ENCODE measurements around the gene SDC3.
"Not testable (repeated sequence)": the region's sequence is repeated elsewhere in the genome, so short reads cannot be mapped to it uniquely, and the experiment has no call there.

Gene SDC3

GRCh38 chr1:30872033-30872947 lies 36.3 kb downstream of the SDC3 start:
- FAIRE-seq: no peak

- FAIRE-seq: no peak
These were observed 37.2 kb downstream of the SDC3 start for GRCh38 chr1:30871276-30871871.

- FAIRE-seq: no peak
These were observed 37.9 kb downstream of the SDC3 start for GRCh38 chr1:30870656-30871055.

GRCh38 chr1:30870035-30870434 lies 38.5 kb downstream of the SDC3 start:
- no peak for FAIRE-seq

GRCh38 chr1:30868833-30869435 lies 39.6 kb downstream of the SDC3 start:
- FAIRE-seq: no peak

- not testable (repeated sequence) for FAIRE-seq
These were observed 40.5 kb downstream of the SDC3 start for GRCh38 chr1:30868057-30868456.

- FAIRE-seq: no peak
These were observed 41.0 kb downstream of the SDC3 start for GRCh38 chr1:30867537-30867936.

GRCh38 chr1:30866594-30866993 lies 42.0 kb downstream of the SDC3 start:
- no peak for FAIRE-seq

- FAIRE-seq: no peak
These were observed 43.9 kb downstream of the SDC3 start for GRCh38 chr1:30864681-30865080.

- no peak for FAIRE-seq
These were observed 44.5 kb downstream of the SDC3 start for GRCh38 chr1:30863858-30864604.

- FAIRE-seq: no peak
These were observed 48.3 kb downstream of the SDC3 start for GRCh38 chr1:30860320-30860652.

- FAIRE-seq: no peak
These were observed 50.6 kb downstream of the SDC3 start for GRCh38 chr1:30857964-30858363.

GRCh38 chr1:30857062-30857461 lies 51.5 kb downstream of the SDC3 start:
- no peak for FAIRE-seq

- no peak for FAIRE-seq
These were observed 52.2 kb downstream of the SDC3 start for GRCh38 chr1:30856260-30856790.

- no peak for FAIRE-seq
These were observed 52.8 kb downstream of the SDC3 start for GRCh38 chr1:30855686-30856259.

- FAIRE-seq: no peak
These were observed 55.2 kb downstream of the SDC3 start for GRCh38 chr1:30853350-30853749.

- FAIRE-seq: no peak
These were observed 56.5 kb downstream of the SDC3 start for GRCh38 chr1:30852026-30852425.

- FAIRE-seq: no peak
These were observed 57.3 kb downstream of the SDC3 start for GRCh38 chr1:30851286-30851685.

GRCh38 chr1:30850607-30851006 lies 58.0 kb downstream of the SDC3 start:
- FAIRE-seq: no peak

- no peak for FAIRE-seq
These were observed 60.4 kb downstream of the SDC3 start for GRCh38 chr1:30848130-30848529.

- FAIRE-seq: no peak
These were observed 61.1 kb downstream of the SDC3 start for GRCh38 chr1:30847358-30847972.

- FAIRE-seq: no peak
These were observed 62.0 kb downstream of the SDC3 start for GRCh38 chr1:30846587-30846986.
